NCI-H2107 treated with DMSO at 0.1 percent for 48 hours (cell line): ENCODE data around the gene ULK1.
"Not testable (repeated sequence)": the region's sequence is repeated elsewhere in the genome, so short reads cannot be mapped to it uniquely, and the experiment has no call there.

Experiments used
- DNase-seq: peaks from one replicate; lab custom pipeline; 2025; ENCODE audit not compliant: unreplicated experiment; lab: John Stamatoyannopoulos, UW

The ULK1 gene

GRCh38 chr12:131861261-131862083 is 33.0 kb upstream of the ULK1 start:
- no peak for DNase-seq

DNA sequence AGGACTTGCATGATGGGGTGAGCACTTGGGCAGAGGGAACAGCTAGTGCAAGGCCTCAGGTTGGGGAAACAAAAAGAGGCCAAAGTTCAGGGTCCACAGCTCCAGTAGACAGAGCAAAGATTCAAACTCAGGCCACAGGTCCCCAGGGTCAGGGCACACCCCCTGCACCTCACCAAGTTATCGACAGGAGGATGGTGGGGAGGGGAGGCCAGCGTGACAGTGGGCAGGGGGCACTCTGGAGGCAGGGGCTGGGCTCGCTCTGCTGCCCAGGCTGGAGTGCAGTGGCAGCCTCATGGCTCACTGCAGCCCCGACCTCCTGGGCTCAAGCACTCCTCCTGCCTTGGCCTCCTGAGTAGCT is 32.4 kb upstream of the ULK1 start:
- DNase-seq = no peak

GRCh38 chr12:131862600-131862993 is 31.8 kb upstream of the ULK1 start:
- DNase-seq = no peak

DNA sequence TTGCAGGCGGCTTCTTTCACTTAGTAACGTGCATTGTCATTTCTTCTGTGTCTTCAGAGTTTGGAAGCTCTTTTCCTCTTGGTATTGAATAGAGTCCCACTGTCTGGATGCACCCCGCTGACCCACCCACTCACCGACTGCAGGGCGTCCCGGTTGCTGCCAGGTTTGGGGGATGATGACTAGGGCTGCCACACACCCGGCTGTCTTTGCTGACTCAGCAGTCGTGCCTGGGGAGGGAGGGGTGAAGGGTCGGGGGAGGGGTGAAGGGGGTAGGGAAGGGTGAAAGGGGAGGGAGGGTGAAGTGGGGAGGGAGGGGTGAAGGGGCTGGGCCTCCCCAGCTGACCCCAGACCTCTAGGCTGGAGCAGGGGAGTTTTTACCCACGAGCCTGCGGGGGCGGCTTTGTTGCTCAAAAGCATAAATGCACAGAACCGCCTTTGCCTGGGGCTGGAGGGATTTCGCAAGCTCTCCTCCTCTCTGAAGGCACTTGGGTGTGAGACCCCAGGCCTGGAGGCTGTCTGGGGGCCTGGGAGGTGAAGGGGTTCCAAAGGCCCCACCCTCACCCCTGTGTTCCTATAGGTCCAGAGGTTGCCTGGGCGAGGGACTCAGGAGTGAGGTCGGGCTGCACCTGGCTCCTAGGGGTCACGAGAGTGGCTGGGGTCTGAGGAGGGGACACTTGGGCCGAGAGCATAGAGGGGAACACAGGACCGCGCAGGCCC is 31.3 kb upstream of the ULK1 start:
- no peak for DNase-seq

- DNase-seq = no peak
Measured at GRCh38 chr12:131863711-131864396, 30.6 kb upstream of the ULK1 start.

- no peak for DNase-seq
Measured at GRCh38 chr12:131864469-131864868, 30.0 kb upstream of the ULK1 start.

DNA sequence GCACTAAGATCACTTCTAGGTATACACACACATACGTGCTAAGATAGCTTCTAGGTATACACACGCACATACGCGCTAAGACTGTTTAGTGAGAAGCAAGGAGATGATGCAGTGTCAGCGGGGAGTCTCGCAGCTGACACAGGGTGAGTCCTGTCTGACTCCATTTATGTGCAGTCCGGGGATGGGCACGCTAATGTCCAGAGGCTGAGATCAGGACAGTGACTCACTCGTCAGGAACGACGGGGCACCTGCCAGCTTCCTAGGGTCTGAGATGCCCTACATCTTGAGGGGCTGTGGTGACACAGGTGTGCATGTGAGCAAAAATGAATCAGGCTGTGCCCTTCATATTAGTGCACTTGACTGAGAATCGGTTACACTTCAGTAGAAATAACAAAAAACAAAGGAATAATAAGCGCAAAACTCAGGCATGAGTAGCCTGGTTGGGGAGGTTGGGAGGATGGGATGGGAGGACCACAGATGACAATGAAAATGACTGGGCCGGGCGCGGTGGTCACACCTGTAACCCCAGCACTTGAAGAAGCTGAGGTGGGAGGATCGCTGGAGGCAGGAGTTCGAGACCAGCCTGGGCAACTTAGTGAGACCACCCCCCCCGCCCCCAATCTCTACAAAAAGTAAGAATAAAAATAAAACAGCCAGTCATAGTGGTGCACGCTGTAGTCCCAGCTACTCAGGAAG is 29.1 kb upstream of the ULK1 start:
- DNase-seq = no peak

- no peak for DNase-seq
Measured at GRCh38 chr12:131867471-131867870, 27.0 kb upstream of the ULK1 start.

- DNase-seq = no peak
Measured at GRCh38 chr12:131867891-131868675, 26.3 kb upstream of the ULK1 start.

DNA sequence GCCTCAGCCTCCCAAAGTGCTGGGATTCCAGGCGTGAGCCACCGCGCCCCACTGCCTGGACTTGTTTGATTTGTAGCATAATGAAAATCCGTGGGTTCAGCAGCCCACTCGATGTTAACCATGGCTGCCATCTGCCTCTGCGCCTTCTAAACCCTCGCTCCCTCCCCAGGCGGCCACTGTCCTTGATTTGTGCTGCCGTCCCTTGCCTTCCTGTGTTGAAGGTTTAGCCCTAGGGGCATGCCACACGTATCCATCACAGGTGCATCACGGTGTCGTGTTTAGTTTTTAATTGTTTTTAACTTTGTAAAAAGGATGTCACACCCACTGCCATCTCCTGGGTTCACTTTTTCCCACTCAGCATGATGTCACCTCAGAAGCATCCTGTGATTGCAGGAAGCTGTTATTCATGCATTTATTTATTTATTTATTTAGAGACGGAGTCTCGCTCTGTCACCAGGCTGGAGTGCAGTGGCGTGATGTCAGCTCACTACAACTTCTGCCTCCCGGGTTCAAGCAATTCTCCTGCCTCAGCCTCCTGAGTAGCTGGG is 24.5 kb upstream of the ULK1 start:
- no peak for DNase-seq

- no peak for DNase-seq
Measured at GRCh38 chr12:131871677-131872076, 22.7 kb upstream of the ULK1 start.

DNA sequence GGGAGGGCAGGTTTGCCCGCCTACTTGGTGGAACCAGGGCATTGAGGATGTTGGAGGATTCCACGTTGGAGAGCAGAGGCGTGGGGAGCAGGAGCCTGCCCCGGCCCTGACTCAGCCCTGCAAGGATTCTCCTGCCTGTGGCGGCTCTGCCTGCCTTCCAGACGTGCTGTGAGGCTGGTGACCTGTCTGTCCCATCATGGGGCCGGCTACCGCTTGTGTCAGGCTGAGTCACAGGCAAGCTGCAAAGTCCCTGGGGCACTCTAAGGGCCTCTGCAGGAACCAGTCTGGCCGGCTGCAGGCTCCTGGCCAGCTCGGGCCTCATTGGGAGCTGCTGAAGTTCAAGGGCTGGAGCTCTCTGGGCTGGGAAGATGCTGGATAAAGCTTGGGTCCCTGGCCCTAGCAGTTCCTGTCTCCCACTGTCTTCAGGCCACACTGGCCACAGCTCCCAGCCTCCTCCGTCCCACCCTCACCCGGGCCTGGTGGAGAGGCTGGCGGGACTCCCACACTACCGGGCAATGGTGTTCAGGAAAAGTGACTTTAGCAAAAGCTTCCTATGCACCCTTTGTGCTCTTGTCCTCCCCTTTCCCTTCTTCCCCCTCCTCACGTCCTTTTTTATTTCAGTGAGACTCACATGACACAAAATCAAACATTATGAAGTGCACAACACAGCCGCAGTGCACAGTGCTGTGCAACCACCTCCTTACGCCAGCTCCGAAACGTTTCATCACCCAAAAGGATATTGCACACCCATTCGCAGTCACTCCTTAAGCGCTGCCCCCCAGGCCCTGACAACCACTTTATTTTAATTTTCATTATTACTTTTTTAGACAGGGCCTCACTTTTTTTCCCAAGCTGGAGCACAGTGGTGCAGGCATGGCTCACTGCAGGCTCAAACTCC is 22.0 kb upstream of the ULK1 start:
- no peak for DNase-seq

DNA sequence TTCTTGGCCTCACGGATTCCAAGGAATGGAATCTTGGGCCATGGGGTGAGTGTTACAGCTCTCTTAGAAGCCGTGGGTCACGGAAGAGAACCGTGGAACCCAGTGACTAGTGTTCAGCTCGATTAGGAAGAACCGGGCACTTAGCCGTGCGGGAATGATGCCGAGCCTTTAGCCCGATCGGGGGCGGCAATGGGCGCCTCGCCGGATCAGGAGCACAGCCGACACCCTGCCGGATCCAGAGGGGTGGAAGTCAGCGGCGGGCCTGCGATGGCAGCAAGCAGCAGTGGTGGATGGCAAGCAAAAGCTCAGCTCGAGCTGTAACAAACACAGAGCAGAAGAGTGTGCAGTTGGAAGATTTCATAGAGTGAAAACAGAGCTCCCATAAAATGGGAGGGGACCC is 21.1 kb upstream of the ULK1 start:
- DNase-seq = no peak

GRCh38 chr12:131874972-131875371 is 19.4 kb upstream of the ULK1 start:
- not testable (repeated sequence) for DNase-seq

GRCh38 chr12:131877216-131877615 is 17.2 kb upstream of the ULK1 start:
- not testable (repeated sequence) for DNase-seq

- DNase-seq = not testable (repeated sequence)
Measured at GRCh38 chr12:131878436-131878835, 16.0 kb upstream of the ULK1 start.

DNA sequence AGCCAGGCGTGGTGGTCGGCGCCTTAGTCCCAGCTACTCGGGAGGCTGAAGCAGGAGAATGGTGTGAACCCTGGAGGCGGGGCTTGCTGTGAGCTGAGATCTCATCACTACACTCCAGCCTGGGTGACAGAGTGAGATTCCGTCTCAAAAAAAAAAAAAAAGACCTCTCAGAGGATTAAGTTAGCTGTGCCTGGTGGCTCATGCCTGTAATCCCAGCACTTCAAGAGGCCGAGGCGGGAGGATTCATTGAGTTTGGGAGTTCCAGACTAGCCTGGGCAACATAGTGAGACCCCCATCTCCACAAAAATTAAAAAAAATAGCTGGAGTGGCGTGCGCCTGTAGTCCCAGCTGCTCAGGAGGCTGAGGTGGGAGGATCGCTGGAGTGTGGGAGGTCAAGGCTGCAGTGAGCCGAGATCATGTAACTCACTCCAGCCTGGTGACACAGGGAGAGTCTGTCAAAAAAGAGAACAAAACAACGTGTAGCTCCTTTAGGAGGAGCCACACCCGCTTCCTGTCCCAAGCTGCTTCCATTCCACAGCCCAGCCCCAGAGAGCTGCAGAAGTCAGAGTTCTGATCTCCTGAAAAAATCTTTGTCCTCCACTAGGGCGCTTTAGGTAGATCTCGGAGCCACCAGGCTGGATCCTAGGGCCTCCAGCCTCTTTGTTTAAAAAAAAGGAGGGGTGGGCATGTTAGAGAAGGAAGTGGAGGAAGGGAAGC is 11.5 kb upstream of the ULK1 start:
- no peak for DNase-seq

DNA sequence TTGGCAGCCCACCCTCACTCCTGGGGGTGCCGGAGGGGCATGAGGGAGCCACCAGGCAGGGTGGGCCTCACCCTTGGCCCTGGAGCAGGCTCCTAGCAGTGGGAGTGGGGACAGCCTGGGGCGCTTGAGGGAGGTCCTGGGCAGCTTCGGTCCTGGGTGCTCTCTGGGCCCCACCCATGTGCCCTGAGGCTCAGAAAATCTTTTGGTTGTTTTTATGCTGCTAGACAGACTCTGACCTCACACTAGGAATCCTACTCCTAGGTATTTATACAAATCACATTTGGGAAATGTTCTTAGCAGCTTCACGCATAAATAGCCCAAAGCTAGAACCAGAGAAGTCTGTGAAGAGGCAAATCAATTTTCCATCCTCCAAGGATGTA is 10.9 kb upstream of the ULK1 start:
- no peak for DNase-seq

DNA sequence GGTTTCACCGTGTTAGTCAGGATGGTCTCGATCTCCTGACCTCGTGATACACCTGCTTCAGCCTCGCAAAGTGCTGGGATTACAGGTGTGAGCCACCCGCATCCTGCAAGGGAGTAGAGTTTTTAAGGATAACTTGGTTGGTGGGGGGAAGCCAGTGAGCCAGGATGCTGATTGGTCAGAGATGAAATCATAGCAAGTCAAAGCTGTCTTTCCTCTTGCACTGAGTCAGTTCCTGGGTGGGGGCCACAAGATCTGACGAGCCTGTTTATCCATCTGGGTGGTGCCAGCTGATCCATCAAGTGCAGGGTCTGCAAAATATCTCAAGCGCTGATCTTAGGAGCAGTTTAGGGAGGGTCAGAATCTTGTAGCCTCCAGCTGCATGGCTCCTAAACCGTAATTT is 9.3 kb upstream of the ULK1 start:
- DNase-seq = not testable (repeated sequence)
